GM12878 (cell line): ENCODE data around the gene CFAP54. TPM values are rescaled to one million over a fixed set of nuclear protein-coding genes. Genes with fewer than 3 reads are reported as not detected.

Experiments used
- ATAC-seq: fragments of 200-7000 bp; cut with Tn5 transposase; 3 replicates; pipeline ENCODE4 v1.9.1; 2020; ENCODE audit warnings: mild to moderate bottlenecking, moderate library complexity
- BruUV-seq: library from RNA; stranded (reverse); fragments of 400-500 nt; replicated peaks from 2 replicates; lab custom pipeline; 2021; lab: Mats Ljungman, UMichigan
- CTCF ChIA-PET: fragments of 300-600 bp; sonication (Branson Sonifier 250); formaldehyde crosslinking; extraction: SDS; loops from one replicate; lab custom pipeline; 2021; ENCODE audit warnings: inconsistent platforms; lab: Yijun Ruan, JAX
- POLR2A ChIA-PET: fragments of 350-600 bp; formaldehyde crosslinking; extraction: SDS; loops from one replicate; lab custom pipeline; 2021; ENCODE audit warnings: inconsistent platforms; lab: Charles Lee
- RAD21 ChIA-PET: fragments of 300-600 bp; sonication (Branson Sonifier 250); formaldehyde crosslinking; loops from one replicate; lab custom pipeline; 2023; ENCODE audit warnings: antibody characterized with exemption; ENCODE audit not compliant: unreplicated experiment; lab: Charles Lee
- SMC1A ChIA-PET: fragments of 300-600 bp; sonication (Branson Sonifier 250); formaldehyde crosslinking; loops from one replicate; lab custom pipeline; 2023; ENCODE audit not compliant: unreplicated experiment, uncharacterized antibody; lab: Charles Lee
- DNase-seq: peaks from one replicate; pipeline ENCODE4 v3.0.0-alpha.2; 2011; ENCODE audit warnings: low read depth, low spot score
- FAIRE-seq: peaks from 3 replicates; lab custom pipeline; 2011; peaks lifted over from hg19 to GRCh38; lab: Jason Lieb, UNC
- H2AFZ ChIP-seq: 2 replicates; pipeline ENCODE4 v1.6.0; 2011; ENCODE audit warnings: low read depth, low read length, control low read depth; ENCODE audit not compliant: control insufficient read depth
- H3K27ac ChIP-seq: 2 replicates; pipeline ENCODE4 v1.5.1; 2011; ENCODE audit warnings: control low read depth; ENCODE audit not compliant: control insufficient read depth, insufficient read depth
- H3K27me3 ChIP-seq, 2 experiments: replicated peaks in 1 of 2; 2 replicates each; pipeline versions ENCODE4 v1.6.0 to v1.6.1; 2011; ENCODE audit warnings: low read length in 1 of 2; ENCODE audit not compliant: control insufficient read depth in 2 of 2, insufficient read depth in 2 of 2
- H3K36me3 ChIP-seq, 2 experiments: 2 replicates each; pipeline ENCODE4 v1.5.1; 2011; ENCODE audit warnings: low read length in 1 of 2; ENCODE audit not compliant: control insufficient read depth in 2 of 2, insufficient read depth in 2 of 2
- H3K4me1 ChIP-seq: 2 replicates; pipeline ENCODE4 v1.6.1; 2011; ENCODE audit warnings: mild to moderate bottlenecking, low read length, moderate library complexity, mixed read lengths; ENCODE audit not compliant: control insufficient read depth, insufficient read depth
- H3K4me2 ChIP-seq: 2 replicates; pipeline ENCODE4 v1.6.0; 2011; ENCODE audit warnings: control low read depth; ENCODE audit not compliant: control insufficient read depth, insufficient read depth
- H3K4me3 ChIP-seq: fragments of 200-600 bp; sonication (generic); 2 replicates; pipeline ENCODE4 v1.5.1; 2016
- H3K79me2 ChIP-seq: 2 replicates; pipeline ENCODE4 v1.6.0; 2011; ENCODE audit warnings: low read length; ENCODE audit not compliant: control insufficient read depth, insufficient read depth
- H3K9ac ChIP-seq: 2 replicates; pipeline ENCODE4 v1.8.0; 2011; ENCODE audit warnings: low read length, control low read depth, mixed read lengths; ENCODE audit not compliant: control insufficient read depth, insufficient read depth
- H3K9me3 ChIP-seq: replicated peaks from 3 replicates; pipeline ENCODE4 v1.5.1; 2011; ENCODE audit warnings: mild to moderate bottlenecking, low read length; ENCODE audit not compliant: control insufficient read depth, insufficient read depth
- H4K20me1 ChIP-seq: 2 replicates; pipeline ENCODE4 v1.6.0; 2011; ENCODE audit not compliant: control insufficient read depth, insufficient read depth
- CUX1 ChIP-seq: IDR thresholded peaks from 2 replicates; pipeline ENCODE4 v1.6.1; 2012; ENCODE audit warnings: improper control_type of control experiment, low read depth, low read length; ENCODE audit not compliant: insufficient replicate concordance
- GABPA ChIP-seq: IDR thresholded peaks from 2 replicates; pipeline ENCODE4 v1.6.1; 2014; ENCODE audit warnings: antibody characterized with exemption, low read depth, mild to moderate bottlenecking, inconsistent platforms
- TARDBP ChIP-seq: IDR thresholded peaks from 2 replicates; pipeline ENCODE4 v1.6.1; 2016; ENCODE audit warnings: borderline replicate concordance
- ZBTB33 ChIP-seq: fragments of 450-650 bp; IDR thresholded peaks from 2 replicates; pipeline ENCODE4 v1.6.1; 2017; ENCODE audit warnings: mild to moderate bottlenecking
- WGBS: methylation state at CpG from one replicate; pipeline ENCODE4 v1.1.6; 2016; ENCODE audit warnings: low lambda C conversion rate; ENCODE audit not compliant: insufficient replicate concordance, insufficient coverage; ENCODE audit errors: missing lambda C conversion rate; 5-methylcytosine and 5-hydroxymethylcytosine counted together
- in situ Hi-C: fragments of 300-500 bp; cut with MboI; formaldehyde crosslinking; loops from 9 replicates; pipeline ENCODE4 v1.14.3; 2018; ENCODE audit warnings: mixed read lengths
- intact Hi-C: fragments of 100-400 bp; cut with micrococcal nuclease; formaldehyde crosslinking; loops from one replicate; pipeline ENCODE4 v1.14.2; 2022; ENCODE audit not compliant: unreplicated experiment
- polyA plus RNA-seq, 11 experiments: library from polyadenylated mRNA; depleted of rRNA in 4 of 11; unstranded in 6 of 11; stranded (reverse) in 5 of 11; fragments of >200 nt; fragmentation: Nextera tagmentation in 4 of 11; fragmentation: Illumina TruSeq in 1 of 11; extraction: Ambion mirVana in 4 of 11; extraction: Trizol in 1 of 11; gene quantifications; 1 replicate in 1 of 11; 2 replicates in 10 of 11; pipeline versions ENCODE4 v1.2.1 to v1.2.3, GENCODE V29; 2011 to 2016; ENCODE audit warnings: inconsistent platforms in 2 of 11, missing spikeins in 2 of 11, low read depth in 1 of 11
- total RNA-seq, 4 experiments: library from RNA; depleted of rRNA in 3 of 4; stranded (reverse); fragments of >200 nt in 3 of 4; fragmentation: Illumina TruSeq in 1 of 4; extraction: Trizol in 1 of 4; gene quantifications; 2 replicates each; pipeline versions ENCODE4 v1.2.1 to v1.2.3, GENCODE V29; 2013 to 2021

Gene CFAP54
- total and polyA plus RNA-seq, 10 of the 15 experiments (the other 5 are each of a cell fraction or from before 2014, with no cell fraction given): 0.19 to 1.5 (median 0.56) TPM

- TF ChIP-seq ZBTB33: no peak
- TF ChIP-seq GABPA: no peak
Observed at GRCh38 chr12:96814200-96814599, 324.8 kb downstream of the CFAP54 start (continued).

- FAIRE-seq: no peak
- no peaks in the 10 kb centered on the region for H3K9me3 ChIP-seq
- H3K79me2 ChIP-seq: no peaks in the 10 kb centered on the region
- H4K20me1 ChIP-seq: no peaks in the 10 kb centered on the region
- TF ChIP-seq TARDBP (no peak), CUX1 (no peak)
- no peak overlapping the region for H3K9ac ChIP-seq
- DNase-seq: no peak
- 0% methylated on average over 3 of the region's 3 CpGs for WGBS
- POLR2A ChIA-PET: interaction anchor here (0.6 kb wide), 1 partner anchor 177 kb away, joined by 5 read pairs; no protein-coding TSS in a partner anchor
- H3K4me3 ChIP-seq: no peak overlapping the region
- H3K4me1 ChIP-seq: no peaks in the 10 kb centered on the region
- RAD21 ChIA-PET: interaction anchor here (1.4 kb wide), 1 partner anchor 17 kb away, joined by 3 read pairs; no protein-coding TSS in a partner anchor
- CTCF ChIA-PET: no interaction called here
- BruUV-seq: no TSS peak
- no peak overlapping the region for H3K27ac ChIP-seq
- in situ Hi-C loops: no loop called here
- H3K36me3 ChIP-seq: no peaks in the 10 kb centered on the region
- no peak overlapping the region for H2AFZ ChIP-seq
- no peak overlapping the region for H3K4me2 ChIP-seq
- no peak for ATAC-seq
- H3K27me3 ChIP-seq: no peaks in the 10 kb centered on the region; a peak in 2 of 4 replicates
- SMC1A ChIA-PET: interaction anchor here (0.7 to 0.9 kb wide), 2 partner anchors 11 to 577 kb away, joined by 3 to 4 read pairs; no protein-coding TSS in a partner anchor
- intact Hi-C loops: no loop called here
Observed at GRCh38 chr12:96821592-96821991, 332.2 kb downstream of the CFAP54 start.
